Hematopoietic multipotent progenitor cell treated with erythropoietin and hydrocortisone succinate and interleukin-3 and kit ligand, for 15 days (in vitro differentiated cells): ENCODE measurements around the gene GTPBP4.
"Not testable (repeated sequence)": the region's sequence is repeated elsewhere in the genome, so short reads cannot be mapped to it uniquely, and the experiment has no call there.

ENCODE experiments used
- DNase-seq: peaks from one replicate; pipeline ENCODE4 v3.0.0-alpha.2; 2015; ENCODE audit warnings: low spot score

The GTPBP4 gene

GRCh38 chr10:988667-989545, 672 bp downstream of the GTPBP4 start:
- DNase-seq = no peak

DNA sequence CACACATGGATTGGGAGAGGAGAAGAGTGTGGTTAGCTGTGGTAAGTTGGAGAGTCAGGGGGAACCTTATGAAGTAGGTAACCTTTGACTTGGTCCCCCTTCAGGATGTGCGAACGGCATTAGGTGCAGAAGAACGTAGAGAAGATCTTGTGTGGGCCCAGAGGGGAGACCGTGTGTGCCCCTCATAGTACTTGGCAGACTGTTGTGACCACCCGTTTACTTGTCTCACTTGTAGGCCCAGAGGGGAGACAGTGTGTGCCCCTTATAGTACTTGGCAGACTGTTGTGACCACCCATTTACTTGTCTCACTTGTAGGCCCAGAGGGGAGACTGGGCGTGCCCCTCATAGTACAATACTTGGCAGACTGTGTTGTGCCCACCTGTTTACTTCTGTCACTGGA, 2.6 kb downstream of the GTPBP4 start:
- no peak for DNase-seq

DNA sequence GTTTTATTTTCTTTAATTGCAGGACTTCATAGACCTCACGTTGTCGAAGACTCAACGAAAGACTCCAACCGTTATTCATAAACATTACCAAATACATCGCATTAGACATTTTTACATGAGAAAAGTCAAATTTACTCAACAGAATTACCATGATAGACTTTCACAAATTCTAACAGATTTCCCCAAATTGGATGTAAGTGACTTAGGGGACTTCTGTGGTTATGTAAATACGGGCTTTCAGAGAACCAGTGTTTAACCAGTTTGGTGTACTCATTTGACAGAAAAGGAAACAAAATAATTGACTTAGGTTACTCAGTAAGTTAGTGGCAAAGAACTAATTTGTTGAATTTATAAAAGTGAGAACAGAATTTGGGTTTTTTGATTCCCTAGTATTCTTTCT, 4.2 kb downstream of the GTPBP4 start:
- DNase-seq = no peak

DNA sequence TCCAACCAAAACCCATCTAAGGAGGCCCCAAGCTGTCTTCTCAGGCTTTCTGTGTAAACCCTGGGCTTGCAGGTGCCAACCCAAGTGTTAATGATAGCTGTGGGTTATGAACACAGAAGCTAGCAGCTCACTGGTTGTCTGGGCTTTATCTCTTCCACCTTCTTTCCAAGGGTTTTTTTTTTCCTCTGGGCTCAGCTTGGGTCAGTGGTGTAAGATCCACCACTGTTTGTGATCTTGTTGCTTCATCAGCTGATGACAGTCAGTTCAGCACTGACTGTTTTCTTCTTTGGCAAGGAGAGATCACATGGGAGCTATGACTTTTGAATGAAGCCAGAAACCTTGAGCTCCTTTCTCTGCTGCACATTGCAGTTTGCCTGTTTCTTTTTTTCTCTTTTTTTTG, 4.6 kb downstream of the GTPBP4 start:
- DNase-seq = no peak

DNA sequence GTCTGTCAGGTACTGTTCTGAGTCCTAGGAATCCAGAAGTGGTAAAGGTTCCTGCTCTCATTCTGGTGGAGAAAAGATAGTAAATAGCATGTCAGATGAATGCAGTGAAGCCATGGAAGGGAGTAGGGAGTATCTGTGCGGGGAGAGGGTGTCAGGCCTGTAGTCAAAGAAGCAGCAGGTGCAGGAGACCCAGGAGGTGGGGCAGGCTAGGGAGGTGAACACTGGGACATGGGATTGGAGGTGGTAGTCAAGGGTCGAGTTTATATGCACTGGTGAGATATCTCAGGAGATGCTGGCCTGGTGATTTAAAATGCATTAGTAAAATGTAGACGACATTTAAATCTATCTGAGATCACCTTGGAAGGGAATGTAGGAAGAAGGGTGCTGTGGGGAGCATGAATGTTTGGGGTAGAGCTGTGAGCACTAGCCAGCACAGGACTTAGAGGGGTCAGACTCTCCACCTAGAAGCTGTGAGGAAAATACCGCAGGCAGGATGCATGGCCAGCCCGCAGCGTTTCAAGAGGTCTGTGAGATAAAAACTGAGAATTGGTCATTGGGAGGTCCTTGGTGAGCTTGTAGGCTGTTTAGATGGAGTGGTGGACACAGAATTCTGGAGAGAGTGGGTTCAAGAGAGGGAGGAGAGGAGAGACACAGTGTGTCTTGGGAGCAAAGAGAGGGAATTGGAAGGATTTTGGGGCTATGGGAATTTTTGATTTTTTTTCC, 6.8 kb downstream of the GTPBP4 start:
- no peak for DNase-seq

- no peak for DNase-seq
These were observed 7.3 kb downstream of the GTPBP4 start for GRCh38 chr10:995559-995926.

- no peak for DNase-seq
These were observed 7.8 kb downstream of the GTPBP4 start for GRCh38 chr10:996031-996430.

GRCh38 chr10:997266-998022, 9.2 kb downstream of the GTPBP4 start:
- no peak for DNase-seq

- no peak for DNase-seq
These were observed 14.3 kb downstream of the GTPBP4 start for GRCh38 chr10:1002425-1003006.

GRCh38 chr10:1003884-1004670, 15.8 kb downstream of the GTPBP4 start:
- DNase-seq = no peak

GRCh38 chr10:1006573-1006972, 18.3 kb downstream of the GTPBP4 start:
- no peak for DNase-seq

- no peak for DNase-seq
These were observed 19.3 kb downstream of the GTPBP4 start for GRCh38 chr10:1007583-1007982.

- no peak for DNase-seq
These were observed 20.8 kb downstream of the GTPBP4 start for GRCh38 chr10:1009071-1009494.

DNA sequence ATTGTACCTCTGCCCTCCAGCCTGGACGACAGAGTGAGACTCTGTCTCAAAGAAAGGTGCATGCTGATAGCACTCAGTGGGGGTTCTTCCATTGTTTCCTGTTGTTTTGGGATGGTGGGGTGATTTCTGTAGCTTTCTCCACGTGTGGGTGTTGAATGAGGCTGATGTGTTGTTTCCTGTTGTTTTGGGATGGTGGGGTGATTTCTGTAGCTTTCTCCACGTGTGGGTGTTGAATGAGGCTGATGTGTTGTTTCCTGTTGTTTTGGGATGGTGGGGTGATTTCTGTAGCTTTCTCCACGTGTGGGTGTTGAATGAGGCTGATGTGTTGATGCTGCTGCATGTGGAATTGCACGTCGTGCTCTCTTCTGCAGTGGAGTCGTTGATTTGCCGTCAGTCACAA, 21.7 kb downstream of the GTPBP4 start:
- not testable (repeated sequence) for DNase-seq

DNA sequence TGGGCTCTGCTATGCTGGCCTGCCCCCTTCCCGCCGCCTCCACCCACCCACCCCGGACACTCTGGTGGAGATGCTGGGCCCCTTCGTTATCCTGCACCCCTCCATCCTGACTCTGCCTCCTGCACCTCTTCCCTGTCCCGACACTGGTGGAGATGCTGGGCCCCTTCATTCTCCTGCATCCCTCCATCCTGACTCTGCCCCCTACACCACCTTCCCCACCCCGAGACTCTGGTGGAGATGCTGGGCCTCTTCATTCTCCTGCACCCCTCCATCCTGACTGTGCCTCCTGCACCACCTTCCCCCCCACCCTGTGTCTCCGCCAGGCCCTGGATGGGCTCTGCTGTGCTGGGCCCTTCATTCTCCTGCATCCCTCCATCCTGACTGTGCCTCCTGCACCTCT, 22.5 kb downstream of the GTPBP4 start:
- no peak for DNase-seq

GRCh38 chr10:1011696-1012095, 23.5 kb downstream of the GTPBP4 start:
- no peak for DNase-seq

DNA sequence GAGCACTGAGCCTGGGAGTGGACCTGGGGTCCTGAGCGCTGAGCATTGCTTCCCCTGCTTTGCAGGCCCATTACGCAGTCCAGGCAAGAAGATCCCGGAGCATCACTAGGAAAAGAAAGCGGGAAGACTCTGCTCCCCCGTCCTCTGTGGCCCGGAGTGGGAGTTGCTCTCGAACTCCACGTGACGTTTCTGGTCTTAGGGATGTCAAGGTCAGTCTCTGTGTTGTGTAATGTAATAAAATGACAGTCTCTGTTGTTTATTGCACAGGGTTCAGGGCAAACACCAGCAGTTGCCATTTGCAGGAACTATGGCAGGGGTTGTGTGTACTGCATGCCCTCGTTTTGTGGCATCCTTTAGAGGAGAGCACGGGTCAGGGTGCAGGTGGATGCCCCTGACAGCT, 27.5 kb downstream of the GTPBP4 start:
- DNase-seq = no peak

DNA sequence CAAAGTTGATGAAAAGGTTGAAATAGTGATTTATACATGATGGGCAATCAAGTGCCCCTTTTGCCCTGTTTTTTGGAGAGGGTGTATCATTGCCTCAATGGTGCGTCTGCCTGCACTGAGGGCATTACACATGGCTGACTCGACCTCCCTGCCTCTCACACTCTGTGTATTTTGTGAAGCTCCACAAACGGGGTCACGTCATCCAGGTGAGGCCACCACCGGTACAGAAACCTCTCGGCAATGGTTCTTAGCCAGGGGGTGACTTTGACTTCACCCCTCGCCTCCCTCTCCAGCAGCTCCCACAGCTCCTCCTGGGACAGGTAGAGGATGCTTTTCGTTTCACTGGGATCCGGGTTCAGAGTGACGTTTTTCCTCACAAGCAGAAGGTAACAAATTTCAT, 31.1 kb downstream of the GTPBP4 start:
- DNase-seq = no peak

- DNase-seq = no peak
These were observed 32.2 kb downstream of the GTPBP4 start for GRCh38 chr10:1020460-1020859.

GRCh38 chr10:1020958-1021357, 32.7 kb downstream of the GTPBP4 start:
- no peak for DNase-seq

- DNase-seq = no peak
These were observed 34.2 kb downstream of the GTPBP4 start for GRCh38 chr10:1022413-1022812.

DNA sequence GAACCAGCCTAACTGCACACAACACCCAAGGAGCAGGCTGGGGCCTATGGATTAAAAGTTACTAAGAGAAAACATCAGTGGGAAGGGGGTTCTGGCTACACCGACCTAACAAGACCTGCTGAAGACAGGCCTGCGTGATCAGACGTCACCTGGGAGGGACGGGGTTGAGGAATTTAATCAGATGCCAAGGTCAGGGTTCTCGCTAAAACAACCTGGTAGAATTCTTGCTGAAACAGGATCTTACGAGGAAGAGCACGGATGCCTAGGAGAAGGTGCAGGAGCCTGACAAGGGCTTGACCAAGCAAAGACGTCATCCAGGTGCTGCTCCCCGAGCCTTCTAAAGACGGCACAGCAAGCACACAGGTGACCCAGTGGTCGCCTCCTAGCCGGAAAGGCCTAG, 35.9 kb downstream of the GTPBP4 start:
- DNase-seq = no peak
